Retinal pigment epithelial cell (primary cell): ENCODE measurements around the gene CLASP1.

ENCODE experiments used
- DNase-seq: peaks from one replicate; pipeline ENCODE4 v3.0.0-alpha.2; 2010; ENCODE audit warnings: low read depth
- H3K4me3 ChIP-seq: 2 replicates; pipeline ENCODE4 v1.5.1; 2011; ENCODE audit warnings: mild to moderate bottlenecking, low read length, control low read depth, moderate library complexity
- TF ChIP-seq, protein P1 (sequence below): conservative IDR thresholded peaks from 2 replicates; pipeline ENCODE4 v1.5.1; 2011; ENCODE audit warnings: low read depth, low read length, control low read depth, inconsistent platforms

The CLASP1 gene

DNA sequence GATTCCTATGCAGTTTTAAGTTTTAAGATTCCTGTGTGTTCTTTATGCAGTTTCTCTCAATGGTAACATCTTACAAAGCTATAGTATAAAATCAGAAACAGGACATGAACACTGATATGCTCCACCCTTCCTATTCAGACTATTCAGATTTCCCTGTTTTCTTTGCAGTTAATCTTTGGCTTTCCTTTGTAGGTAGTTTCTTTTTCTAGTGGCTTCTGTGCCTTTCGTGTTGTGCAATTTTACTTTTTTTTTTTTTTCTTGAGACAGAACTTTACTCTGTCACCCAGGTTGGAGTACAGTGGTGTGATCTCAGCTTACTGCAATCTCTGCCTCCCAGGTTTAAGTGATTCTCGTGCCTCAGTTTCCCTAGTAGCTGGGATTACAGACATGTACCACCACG is 213.5 kb downstream of the CLASP1 start:
- TF ChIP-seq, protein P1, sequence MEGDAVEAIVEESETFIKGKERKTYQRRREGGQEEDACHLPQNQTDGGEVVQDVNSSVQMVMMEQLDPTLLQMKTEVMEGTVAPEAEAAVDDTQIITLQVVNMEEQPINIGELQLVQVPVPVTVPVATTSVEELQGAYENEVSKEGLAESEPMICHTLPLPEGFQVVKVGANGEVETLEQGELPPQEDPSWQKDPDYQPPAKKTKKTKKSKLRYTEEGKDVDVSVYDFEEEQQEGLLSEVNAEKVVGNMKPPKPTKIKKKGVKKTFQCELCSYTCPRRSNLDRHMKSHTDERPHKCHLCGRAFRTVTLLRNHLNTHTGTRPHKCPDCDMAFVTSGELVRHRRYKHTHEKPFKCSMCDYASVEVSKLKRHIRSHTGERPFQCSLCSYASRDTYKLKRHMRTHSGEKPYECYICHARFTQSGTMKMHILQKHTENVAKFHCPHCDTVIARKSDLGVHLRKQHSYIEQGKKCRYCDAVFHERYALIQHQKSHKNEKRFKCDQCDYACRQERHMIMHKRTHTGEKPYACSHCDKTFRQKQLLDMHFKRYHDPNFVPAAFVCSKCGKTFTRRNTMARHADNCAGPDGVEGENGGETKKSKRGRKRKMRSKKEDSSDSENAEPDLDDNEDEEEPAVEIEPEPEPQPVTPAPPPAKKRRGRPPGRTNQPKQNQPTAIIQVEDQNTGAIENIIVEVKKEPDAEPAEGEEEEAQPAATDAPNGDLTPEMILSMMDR: no peak
- DNase-seq: no peak
- H3K4me3 ChIP-seq: no peak overlapping the region

DNA sequence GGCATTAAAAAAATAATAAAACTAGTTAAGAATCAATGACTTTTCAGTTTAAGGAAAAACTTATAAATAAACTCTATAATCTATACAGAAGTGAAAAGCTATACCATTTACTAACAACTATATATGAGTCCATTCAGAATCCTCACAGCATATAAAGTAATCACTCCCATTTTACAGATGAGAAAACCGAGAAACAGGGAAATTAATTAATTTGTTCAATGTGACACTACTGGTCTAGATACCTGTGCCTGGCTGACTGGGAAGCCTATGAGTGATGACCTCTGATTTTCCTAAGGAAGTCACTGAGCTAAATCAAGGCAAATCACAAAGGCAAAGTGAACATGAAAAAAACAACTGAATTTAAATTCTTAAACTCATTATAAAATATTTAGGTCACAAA is 218.0 kb downstream of the CLASP1 start:
- no peak for DNase-seq
- no peak overlapping the region for H3K4me3 ChIP-seq
- TF ChIP-seq, protein P1: no peak

DNA sequence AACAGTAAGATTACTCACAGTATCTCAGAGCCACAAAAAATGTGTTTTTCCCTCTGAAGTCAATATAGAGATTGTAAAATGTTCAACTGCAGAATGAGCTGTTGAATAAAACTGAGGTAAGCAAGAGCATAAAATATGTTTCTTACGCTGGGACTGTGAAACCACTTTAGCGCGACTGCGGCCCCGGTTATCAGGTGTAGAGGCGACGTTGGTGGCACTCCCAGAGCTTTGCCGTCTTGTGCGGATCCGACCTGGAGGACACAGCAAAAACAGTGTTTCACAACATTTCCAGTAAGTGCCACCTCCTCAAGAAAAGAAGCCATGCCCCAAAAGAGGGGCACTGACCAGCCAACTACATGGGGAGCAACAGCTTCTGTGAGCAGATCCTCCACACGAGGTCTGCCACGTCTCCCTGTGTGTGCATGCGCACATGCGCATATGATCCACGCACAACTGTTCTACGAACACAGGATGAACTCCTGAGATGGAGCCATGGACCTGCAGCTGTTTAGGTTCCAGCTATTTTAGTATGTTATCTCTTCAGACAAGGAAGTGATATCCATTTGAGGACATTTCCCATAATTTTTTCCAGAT is 219.2 kb downstream of the CLASP1 start:
- DNase-seq: no peak
- no peak overlapping the region for H3K4me3 ChIP-seq
- TF ChIP-seq, protein P1: no peak

DNA sequence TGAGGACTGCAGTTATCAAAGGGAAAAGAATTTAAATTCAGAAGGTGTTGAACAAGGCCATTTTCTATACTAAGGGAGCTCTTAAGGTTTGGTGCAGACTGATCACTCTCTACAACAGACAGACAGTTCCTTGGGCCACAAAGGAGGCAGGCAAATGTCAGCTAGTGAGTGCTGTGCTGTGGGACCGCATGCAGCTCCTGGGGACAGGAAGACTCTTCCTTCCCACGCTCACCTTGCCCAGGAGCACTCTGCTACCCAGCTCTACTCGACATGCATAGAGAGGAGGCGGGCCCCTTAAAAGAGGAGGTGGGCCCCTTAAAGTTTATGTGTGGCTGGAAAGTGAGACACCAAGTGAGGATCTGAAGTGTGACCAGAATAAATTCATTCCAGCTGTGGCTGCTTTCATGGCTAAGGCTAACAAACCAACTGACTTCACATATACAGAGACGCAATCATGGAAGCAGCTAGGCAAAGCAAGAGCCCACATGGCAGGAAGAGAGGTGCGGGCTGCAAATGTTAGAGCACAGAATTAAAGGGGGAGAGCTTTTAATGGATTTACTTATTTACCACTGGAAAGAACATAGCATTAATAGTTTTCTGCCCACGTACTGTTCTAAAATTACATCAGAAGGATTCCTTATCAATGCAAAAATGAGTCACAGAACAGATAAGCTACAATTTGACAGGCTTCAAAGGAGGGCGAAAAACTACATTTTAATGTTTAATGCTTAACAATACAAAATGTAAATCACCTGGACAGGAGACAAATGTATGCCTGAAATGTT is 220.0 kb downstream of the CLASP1 start:
- DNase-seq: no peak
- H3K4me3 ChIP-seq: no peak overlapping the region
- TF ChIP-seq, protein P1: no peak

DNA sequence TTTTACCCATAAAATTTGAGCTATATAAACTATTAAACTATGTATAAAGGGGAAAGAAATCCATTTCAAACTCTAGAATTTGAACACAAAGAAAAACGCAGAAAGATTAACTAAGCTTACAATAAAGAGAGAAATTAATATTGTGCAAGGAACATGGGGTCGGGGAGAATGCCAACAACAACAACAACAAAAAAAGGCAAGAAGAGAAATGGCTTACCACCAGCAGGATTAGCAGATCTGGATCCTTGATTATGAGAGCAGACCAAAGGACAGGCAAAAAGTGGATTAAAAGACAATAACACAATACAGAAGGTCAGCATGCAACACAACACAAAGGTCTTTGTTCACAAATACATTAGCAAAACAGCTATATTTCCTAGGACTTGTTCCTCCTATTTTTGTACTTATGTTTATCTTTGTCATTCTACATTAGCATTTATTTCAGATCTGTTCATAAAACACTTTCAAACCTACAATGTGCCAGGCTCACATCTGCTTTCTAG is 222.0 kb downstream of the CLASP1 start:
- no peak overlapping the region for H3K4me3 ChIP-seq
- TF ChIP-seq, protein P1: no peak
- no peak for DNase-seq

DNA sequence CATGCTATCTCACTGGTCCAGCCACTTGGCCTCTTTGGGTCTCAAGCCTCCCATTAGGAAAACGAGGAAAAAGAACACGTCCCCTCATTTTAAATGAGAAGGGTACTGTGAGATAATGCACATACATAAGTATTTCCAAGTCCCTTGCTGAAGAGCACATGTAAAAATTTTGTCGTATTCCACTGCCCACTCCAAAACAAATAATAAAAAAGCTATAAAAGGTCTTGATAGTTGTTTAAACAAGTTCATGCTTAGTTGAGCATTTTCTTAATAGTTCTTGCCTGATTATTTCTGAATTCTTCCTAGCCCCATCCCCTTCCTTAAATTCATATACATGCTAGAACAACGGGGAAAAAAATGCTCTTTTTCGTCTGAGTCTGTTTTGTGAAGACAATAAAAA is 228.8 kb downstream of the CLASP1 start:
- no peak for DNase-seq
- TF ChIP-seq, protein P1: no peak
- H3K4me3 ChIP-seq: no peak overlapping the region

DNA sequence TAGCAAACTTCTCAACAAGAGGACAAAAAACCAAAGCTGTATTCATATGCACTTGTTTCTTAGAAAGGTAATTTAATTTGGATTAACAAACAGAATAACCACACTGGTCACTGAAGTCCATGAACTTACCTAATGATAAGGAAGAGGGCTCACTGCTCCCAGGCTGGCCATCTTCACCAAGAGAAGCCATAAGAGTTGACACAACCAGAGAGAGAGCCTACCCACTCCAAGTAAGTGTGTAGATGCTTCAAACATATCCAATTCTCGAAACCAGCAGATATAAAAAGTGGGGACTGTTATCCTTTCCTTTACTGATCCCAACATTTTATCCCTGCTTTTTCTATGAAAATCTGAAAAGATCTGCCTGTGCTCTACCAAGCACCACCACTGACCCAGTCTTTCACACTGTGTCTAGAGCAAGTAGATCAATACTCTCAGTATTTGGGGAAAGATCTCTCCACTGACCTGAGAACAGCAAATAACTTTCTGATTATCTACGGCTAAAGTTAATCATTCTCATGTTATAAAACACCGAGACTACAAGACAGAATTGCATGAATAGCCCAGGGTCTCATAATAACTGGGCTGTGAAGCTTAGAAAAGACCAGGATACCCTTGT is 230.1 kb downstream of the CLASP1 start:
- no peak overlapping the region for H3K4me3 ChIP-seq
- DNase-seq: no peak
- TF ChIP-seq, protein P1: no peak
